ENCODE results near the gene TUBA4A. TPM values are rescaled to one million over a fixed set of nuclear protein-coding genes. Genes with fewer than 3 reads are reported as not detected.
A peak's percentile ranks its signal among the peaks of the same experiment; 100 is the strongest.

TUBA4A gene
- total and polyA plus RNA-seq, 10 of the 15 experiments (the other 5 are each of a cell fraction or from before 2014, with no cell fraction given): 58.2 to 325 (median 134) TPM

GRCh38 chr2:219279151-219279915, 25.6 kb upstream of the TUBA4A start, which contains the start of gene DNAJB2 (continued):
- TF ChIP-seq TBL1XR1 (IDR thresholded peaks at IDR 0.05; ENCODE audit: low read depth, low read length) (peak; percentile 74; the same call in 1 of the 2 replicates), ZBED1 (IDR thresholded peaks at IDR 0.05; ENCODE audit: borderline replicate concordance) (no peak), SREBF1 (IDR thresholded peaks at IDR 0.05; ENCODE audit: low read length) (no peak), SP1 (IDR thresholded peaks at IDR 0.05; ENCODE audit: low read depth, low read length) (peak; percentile 74), BMI1 (IDR thresholded peaks at IDR 0.05; ENCODE audit: borderline replicate concordance) (peak; percentile 88), DPF2 (IDR thresholded peaks at IDR 0.05) (peak; percentile 90), FOXK2 (IDR thresholded peaks at IDR 0.05) (0 out of 2 replicates have a peak, but pooled peaks have one; percentile 1), MXI1 (IDR thresholded peaks at IDR 0.05; ENCODE audit: low read depth, low read length) (peak; percentile 71), E4F1 (IDR thresholded peaks at IDR 0.05; ENCODE audit: borderline replicate concordance, partially characterized antibody) (peak; percentile 73), RB1 (IDR thresholded peaks at IDR 0.05; ENCODE audit: borderline replicate concordance) (no peak; the same call in 1 of the 2 replicates), MTA2 (IDR thresholded peaks at IDR 0.05; ENCODE audit: low read depth) (no peak), MEF2B (IDR thresholded peaks at IDR 0.05; ENCODE audit: partially characterized antibody, poor library complexity, severe bottlenecking) (peak; percentile 97), TCF3 (IDR thresholded peaks at IDR 0.05; ENCODE audit: borderline replicate concordance, insufficient read depth, low read depth, low read length) (peak; percentile 88; the same call in 1 of the 2 replicates), SMAD1 (IDR thresholded peaks at IDR 0.05; ENCODE audit: low read depth, partially characterized antibody) (no peak), CBX3 (IDR thresholded peaks at IDR 0.05; ENCODE audit: borderline replicate concordance, low read depth) (no peak), ATF7 (IDR thresholded peaks at IDR 0.05; ENCODE audit: low read depth) (peak; percentile 97), JUND (IDR thresholded peaks at IDR 0.05; ENCODE audit: low read depth, low read length) (peak; percentile 79)
- TF ChIP-seq, protein P1, sequence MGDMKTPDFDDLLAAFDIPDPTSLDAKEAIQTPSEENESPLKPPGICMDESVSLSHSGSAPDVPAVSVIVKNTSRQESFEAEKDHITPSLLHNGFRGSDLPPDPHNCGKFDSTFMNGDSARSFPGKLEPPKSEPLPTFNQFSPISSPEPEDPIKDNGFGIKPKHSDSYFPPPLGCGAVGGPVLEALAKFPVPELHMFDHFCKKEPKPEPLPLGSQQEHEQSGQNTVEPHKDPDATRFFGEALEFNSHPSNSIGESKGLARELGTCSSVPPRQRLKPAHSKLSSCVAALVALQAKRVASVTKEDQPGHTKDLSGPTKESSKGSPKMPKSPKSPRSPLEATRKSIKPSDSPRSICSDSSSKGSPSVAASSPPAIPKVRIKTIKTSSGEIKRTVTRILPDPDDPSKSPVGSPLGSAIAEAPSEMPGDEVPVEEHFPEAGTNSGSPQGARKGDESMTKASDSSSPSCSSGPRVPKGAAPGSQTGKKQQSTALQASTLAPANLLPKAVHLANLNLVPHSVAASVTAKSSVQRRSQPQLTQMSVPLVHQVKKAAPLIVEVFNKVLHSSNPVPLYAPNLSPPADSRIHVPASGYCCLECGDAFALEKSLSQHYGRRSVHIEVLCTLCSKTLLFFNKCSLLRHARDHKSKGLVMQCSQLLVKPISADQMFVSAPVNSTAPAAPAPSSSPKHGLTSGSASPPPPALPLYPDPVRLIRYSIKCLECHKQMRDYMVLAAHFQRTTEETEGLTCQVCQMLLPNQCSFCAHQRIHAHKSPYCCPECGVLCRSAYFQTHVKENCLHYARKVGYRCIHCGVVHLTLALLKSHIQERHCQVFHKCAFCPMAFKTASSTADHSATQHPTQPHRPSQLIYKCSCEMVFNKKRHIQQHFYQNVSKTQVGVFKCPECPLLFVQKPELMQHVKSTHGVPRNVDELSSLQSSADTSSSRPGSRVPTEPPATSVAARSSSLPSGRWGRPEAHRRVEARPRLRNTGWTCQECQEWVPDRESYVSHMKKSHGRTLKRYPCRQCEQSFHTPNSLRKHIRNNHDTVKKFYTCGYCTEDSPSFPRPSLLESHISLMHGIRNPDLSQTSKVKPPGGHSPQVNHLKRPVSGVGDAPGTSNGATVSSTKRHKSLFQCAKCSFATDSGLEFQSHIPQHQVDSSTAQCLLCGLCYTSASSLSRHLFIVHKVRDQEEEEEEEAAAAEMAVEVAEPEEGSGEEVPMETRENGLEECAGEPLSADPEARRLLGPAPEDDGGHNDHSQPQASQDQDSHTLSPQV (IDR thresholded peaks at IDR 0.05): no peak; the same call in none of the 2 replicates
- TF ChIP-seq, protein P2, sequence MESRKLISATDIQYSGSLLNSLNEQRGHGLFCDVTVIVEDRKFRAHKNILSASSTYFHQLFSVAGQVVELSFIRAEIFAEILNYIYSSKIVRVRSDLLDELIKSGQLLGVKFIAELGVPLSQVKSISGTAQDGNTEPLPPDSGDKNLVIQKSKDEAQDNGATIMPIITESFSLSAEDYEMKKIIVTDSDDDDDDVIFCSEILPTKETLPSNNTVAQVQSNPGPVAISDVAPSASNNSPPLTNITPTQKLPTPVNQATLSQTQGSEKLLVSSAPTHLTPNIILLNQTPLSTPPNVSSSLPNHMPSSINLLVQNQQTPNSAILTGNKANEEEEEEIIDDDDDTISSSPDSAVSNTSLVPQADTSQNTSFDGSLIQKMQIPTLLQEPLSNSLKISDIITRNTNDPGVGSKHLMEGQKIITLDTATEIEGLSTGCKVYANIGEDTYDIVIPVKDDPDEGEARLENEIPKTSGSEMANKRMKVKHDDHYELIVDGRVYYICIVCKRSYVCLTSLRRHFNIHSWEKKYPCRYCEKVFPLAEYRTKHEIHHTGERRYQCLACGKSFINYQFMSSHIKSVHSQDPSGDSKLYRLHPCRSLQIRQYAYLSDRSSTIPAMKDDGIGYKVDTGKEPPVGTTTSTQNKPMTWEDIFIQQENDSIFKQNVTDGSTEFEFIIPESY (IDR thresholded peaks at IDR 0.05): no peak
- TF ChIP-seq, protein P3, sequence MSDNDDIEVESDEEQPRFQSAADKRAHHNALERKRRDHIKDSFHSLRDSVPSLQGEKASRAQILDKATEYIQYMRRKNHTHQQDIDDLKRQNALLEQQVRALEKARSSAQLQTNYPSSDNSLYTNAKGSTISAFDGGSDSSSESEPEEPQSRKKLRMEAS (IDR thresholded peaks at IDR 0.05; ENCODE audit: low read depth, low read length): peak; percentile 67

All from GM12878 (cell line).